Stromal cell of bone marrow (primary cell): ENCODE results near the gene RAD54L.
"Not testable (repeated sequence)": the region's sequence is repeated elsewhere in the genome, so short reads cannot be mapped to it uniquely, and the experiment has no call there.

Experiments
- DNase-seq: peaks from one replicate; pipeline ENCODE4 v3.0.0-alpha.2; 2012; ENCODE audit warnings: low read depth

Gene RAD54L

GRCh38 chr1:46319960-46320914, 72.7 kb downstream of the RAD54L start:
- DNase-seq: not testable (repeated sequence)

- DNase-seq: not testable (repeated sequence)
These were observed 74.6 kb downstream of the RAD54L start for GRCh38 chr1:46322191-46322590.

GRCh38 chr1:46325285-46326076, 77.9 kb downstream of the RAD54L start:
- not testable (repeated sequence) for DNase-seq
